GM19372 (cell line): ENCODE measurements around the gene ANTXRL.
"Not testable (repeated sequence)": the region's sequence is repeated elsewhere in the genome, so short reads cannot be mapped to it uniquely, and the experiment has no call there.

ENCODE experiments used
- ATAC-seq: cut with Tn5 transposase; IDR thresholded peaks from one replicate; pipeline ENCODE4 v1.9.1; 2021; ENCODE audit warnings: mild to moderate bottlenecking, low read depth, moderate library complexity; ENCODE audit not compliant: unreplicated experiment

The ANTXRL gene

GRCh38 chr10:46323176-46323575 is 36.4 kb downstream of the ANTXRL start:
- no peak for ATAC-seq

- ATAC-seq = no peak
These were observed 38.2 kb downstream of the ANTXRL start for GRCh38 chr10:46325021-46325420.

- ATAC-seq = no peak
These were observed 39.3 kb downstream of the ANTXRL start for GRCh38 chr10:46326066-46326465.

DNA sequence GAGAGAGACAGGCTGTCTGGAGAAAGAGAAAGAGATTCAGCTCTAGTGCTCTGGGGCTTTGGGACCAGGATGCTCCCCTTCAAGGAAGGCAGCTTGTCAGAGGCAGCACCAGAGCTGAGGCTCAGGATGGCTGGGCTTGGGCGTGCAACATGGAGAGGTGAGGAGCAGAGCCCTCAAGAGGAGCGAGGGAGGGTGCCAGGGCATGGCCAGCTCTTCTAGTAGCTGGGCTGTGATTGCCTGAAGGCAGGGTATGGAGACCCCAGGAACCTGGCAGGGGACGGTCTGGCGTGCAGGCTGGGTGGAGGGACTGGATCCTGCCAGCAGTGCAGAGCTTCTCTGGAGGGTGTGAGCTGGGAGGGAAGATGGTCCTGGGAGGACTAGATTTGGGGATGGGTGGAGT is 40.2 kb downstream of the ANTXRL start:
- no peak for ATAC-seq

DNA sequence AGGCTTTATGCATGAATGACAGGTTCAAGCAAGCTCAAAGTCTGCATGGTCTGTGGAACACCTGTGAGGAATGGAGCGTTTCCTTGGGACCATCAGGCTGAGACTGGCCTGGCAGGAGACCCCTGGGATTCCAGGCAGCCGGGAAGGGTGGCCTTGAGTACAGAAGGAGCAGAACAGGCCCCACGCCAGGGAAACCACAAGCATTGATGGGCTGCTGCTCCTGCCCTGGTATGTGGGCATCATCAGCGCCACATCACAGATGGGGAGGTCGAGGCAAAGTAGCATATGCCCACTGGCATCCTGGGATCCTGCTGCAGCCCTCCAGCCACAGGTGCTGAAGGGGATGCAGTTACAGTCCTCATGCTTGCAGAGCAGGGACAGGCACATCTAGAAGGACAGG is 40.9 kb downstream of the ANTXRL start:
- no peak for ATAC-seq

DNA sequence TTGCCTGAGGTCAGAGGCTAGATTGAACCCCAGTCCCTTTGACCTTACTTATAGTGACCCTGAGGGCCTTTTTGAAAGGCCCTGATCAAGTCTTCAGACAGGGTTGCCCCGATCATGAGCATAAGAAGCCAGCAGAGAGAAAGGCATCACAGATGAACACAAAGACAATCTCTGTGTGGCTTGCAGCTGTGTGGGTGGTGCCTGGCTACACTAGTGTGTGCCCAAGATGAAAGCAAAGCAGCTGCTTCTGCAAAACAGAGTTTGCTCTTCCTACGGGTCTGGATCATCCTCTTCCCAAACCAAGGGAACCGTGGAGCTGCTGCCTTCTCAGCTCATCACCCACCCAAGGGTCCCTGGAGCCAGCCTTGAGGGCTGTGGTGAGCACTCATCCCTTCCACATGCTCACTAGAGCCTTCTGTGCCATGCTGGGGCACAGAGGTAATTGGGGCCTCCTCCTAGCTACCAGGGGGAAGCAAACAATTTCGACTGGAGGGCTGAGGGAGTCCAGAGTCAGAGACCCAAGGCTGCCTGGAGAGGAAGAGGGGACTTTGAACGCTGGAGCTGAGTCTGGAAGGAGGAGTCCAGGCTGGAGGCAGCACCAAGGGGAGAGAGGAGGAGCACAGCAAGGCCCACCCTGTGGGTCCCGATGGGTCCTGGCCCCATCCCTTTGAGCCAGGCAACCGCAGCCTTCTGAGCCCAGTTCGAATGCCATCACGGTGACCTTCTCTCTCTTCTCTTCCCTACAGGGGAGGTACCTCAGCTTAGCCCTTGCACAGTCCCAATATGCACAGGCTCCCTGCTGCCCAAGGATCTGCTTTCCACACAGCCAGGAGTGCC is 42.3 kb downstream of the ANTXRL start:
- ATAC-seq = no peak

DNA sequence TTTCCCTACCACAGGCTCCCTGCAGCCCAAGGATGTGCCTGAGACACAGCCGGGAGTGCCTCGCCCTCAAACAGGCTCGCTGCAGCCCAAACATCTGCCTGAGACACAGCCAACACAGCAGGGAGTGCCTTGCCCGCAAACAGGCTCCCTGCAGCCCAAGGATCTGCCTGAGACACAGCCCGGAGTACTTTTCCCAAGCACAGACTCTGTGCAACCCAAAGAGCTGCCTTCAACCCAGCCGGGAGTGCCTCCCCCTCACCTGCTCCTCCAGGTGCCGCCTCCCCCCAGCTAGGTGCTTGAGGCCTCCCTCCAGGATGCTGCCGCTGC is 42.9 kb downstream of the ANTXRL start:
- ATAC-seq = no peak

GRCh38 chr10:46330894-46331293 is 44.1 kb downstream of the ANTXRL start:
- no peak for ATAC-seq

DNA sequence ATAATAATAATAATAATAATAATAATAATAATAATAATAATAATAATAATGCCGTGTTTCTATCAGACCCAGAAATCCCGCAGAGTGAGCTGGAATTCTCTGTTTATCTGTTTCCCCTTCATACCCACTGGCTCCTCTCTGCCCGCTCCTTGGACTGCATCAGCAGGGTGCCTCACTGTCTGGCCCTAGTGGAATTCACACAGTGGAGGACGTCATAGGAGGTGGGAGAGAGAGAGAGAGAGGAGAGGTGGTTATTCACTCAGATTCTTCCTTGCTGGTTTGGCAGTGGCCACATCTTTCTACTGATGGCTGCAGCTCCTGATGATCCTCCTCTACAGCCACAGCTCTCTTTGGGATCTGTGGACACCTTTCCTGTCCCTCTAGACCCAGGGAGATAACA is 78.7 kb downstream of the ANTXRL start:
- not testable (repeated sequence) for ATAC-seq

GRCh38 chr10:46367209-46367608 is 80.4 kb downstream of the ANTXRL start:
- not testable (repeated sequence) for ATAC-seq

DNA sequence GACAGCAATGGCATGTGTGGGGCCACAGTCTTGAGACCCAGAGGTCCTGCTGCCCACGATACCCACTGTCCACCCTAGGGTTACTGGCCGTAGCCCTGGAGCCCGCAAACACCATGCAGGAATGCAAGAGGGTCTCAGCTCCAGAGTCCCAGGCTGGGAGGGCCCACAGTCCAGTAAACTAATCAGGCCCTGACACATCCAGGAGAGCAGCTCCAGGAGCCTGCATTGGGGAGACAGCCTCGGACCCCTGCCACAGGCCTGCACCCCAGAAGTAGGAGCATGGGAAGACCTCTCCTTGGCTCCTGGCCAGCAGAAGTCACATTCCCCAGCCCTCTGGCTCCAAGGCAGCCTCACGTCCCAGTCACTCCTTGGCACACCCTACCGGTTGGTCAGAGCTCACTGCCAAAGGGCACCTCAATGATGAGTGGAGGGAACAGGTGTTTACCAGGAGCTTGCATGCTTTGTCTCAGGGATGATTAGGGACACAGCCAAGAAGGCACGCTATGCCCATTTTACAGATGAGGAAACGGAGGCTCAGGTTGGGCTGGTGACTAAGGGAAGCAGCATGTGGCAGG is 81.0 kb downstream of the ANTXRL start:
- ATAC-seq = not testable (repeated sequence)

DNA sequence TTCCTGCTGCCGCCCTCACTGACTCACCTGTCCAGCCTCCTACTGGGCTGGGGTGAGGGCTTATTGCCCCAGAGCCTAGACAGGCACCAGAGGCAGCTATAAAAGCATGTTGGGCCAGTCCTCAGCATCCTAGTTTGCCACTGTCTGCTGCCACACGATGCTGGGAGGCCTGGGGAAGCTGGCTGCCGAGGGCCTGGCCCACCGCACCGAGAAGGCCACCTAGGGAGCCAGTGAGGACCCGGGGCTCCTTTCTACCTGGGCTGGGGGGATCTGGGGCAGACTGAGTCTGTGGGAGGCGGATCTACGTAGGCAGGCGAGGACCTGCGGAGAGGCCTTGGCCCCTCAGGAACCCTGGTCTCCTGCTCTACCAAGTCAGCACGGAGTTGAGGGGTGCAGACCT is 82.2 kb downstream of the ANTXRL start:
- not testable (repeated sequence) for ATAC-seq

DNA sequence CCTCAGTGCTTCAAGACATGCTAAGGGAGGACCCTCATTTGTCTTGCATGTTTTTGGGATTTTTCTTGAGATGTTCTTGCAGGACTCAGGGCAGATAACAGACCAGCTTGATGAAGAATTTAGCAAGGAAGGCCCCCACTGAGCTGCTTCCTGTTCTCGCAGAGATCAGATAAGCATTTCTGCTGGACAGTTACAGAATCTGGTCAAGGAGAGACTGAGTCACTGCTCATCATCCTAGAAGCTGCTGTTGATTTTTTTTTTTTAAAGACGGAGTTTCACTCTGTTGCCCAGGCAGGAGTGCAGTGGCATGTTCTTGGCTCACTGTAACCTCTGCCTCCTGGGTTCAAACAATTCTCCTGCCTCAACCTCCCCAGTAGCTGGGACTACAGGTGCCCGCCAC is 87.6 kb downstream of the ANTXRL start:
- ATAC-seq = not testable (repeated sequence)

- ATAC-seq = not testable (repeated sequence)
These were observed 88.6 kb downstream of the ANTXRL start, which contains the start of gene ANXA8L1 for GRCh38 chr10:46375406-46375805. ANXA8L1 (plus strand) TSS chr10:46375776; CDS start chr10:46375852, 76 bp downstream.

- ATAC-seq = not testable (repeated sequence)
These were observed 90.2 kb downstream of the ANTXRL start for GRCh38 chr10:46377022-46377421.

DNA sequence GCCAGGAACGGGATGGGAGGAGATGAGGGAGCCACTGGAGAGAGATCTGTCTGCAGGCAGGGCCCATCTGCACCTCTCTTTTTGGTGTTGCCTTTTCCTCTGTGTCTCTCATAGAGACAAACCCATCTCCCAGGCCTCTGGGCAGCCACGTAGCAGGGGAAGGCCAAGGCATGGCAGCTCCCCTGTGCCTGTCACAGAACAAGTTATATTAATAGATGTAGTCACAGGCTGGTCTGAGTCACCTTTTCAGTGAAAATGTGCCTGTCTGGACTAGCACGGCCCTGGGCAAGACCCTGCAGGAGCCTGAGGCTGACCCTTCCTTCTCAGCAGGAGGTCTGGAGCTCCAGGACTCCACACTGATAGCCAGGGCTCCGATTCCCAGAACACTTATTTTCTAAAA is 90.9 kb downstream of the ANTXRL start:
- not testable (repeated sequence) for ATAC-seq

DNA sequence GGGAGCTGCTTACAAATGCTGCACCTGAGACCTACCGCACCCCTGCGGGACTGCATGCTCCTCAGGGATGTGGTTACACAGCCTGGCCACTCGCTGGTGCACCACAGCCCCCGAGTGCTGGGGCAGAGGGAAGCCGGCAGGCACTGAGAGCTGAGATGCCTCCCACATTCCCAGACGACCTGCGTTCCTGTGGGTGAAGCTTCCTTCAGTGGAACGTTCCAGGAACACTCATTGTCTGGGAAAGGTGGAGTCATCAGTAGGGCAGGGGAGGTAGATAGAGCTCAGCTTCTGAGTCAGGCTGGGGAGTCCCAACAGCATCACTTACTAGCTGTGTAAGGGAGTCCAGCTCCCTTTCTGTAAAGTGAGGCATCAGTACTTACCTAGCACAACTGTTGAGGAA is 91.3 kb downstream of the ANTXRL start:
- not testable (repeated sequence) for ATAC-seq

DNA sequence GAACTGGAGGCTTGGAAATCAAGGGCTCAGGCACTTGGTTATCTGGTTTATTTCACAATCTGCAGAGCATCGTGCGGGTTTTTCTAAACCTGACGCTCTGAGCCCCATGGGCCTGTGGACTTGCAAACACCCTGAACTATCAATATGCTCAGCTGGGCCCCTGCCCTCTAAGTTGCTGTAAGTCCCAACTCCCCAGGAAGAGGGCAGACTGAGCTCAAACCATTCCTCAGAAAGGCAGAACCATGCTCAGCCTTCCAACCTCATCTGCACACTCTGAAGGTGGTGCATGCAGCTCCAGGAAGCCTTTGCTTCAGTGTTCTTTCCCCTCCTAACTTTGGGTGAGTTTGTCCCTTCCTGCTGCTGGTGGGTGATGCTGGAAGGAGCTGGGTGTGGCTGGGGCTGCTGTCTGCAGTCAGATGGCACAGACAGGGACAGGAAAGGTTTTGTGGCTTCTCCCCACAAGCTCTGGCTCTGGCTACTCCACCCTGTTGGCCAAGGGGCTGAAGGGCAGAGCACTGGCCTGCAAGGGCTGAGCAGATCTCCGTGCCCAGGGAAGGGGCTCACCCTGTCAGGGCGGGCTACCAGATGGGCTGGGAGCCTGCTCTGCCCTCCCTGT is 92.5 kb downstream of the ANTXRL start:
- ATAC-seq = not testable (repeated sequence)
